ENCODE results near the gene CD4. TPM values are rescaled to one million over a fixed set of nuclear protein-coding genes. Genes with fewer than 3 reads are reported as not detected.
A peak's percentile ranks its signal among the peaks of the same experiment; 100 is the strongest.

The CD4 gene
- total and polyA plus RNA-seq, 2 donors (not counting 3 experiments of a cell fraction or from before 2014, with no cell fraction given): not detected

- Histone ChIP-seq H4K20me1 (replicated peaks; ENCODE audit: control insufficient read depth, extremely low read depth, insufficient read depth, low read length) (no peaks in the 10 kb centered on the region), H3K9me3 (replicated peaks; ENCODE audit: control insufficient read depth, insufficient read depth, low read length) (no peaks in the 10 kb centered on the region), H3K27ac (ENCODE audit: insufficient read depth, low read depth, low read length) (no peak overlapping the region), H3K79me2 (ENCODE audit: control insufficient read depth, insufficient read depth, low read length) (peaks cover 16% of the 10 kb centered on the region), H3K4me2 (ENCODE audit: insufficient read depth, low read length) (no peak overlapping the region), H3K27me3 (ENCODE audit: control insufficient read depth in 2 of 2, insufficient read depth in 2 of 2, low read length in 2 of 2) (no peaks in the 10 kb centered on the region), H2AFZ (ENCODE audit: low read depth, low read length) (no peak overlapping the region), H3K4me1 (ENCODE audit: control insufficient read depth, extremely low read depth, insufficient read depth, low read length) (peaks cover 10% of the 10 kb centered on the region), H3K36me3 (ENCODE audit: control insufficient read depth in 2 of 2, extremely low read depth in 1 of 2, insufficient read depth in 2 of 2, low read length in 2 of 2) (peaks cover 9 to 21% of the 10 kb centered on the region in 2 experiments), H3K4me3 (replicated peaks in 1 of 3; ENCODE audit: insufficient read depth in 1 of 3, low read depth in 1 of 3, low read length in 3 of 3) (no peak overlapping the region), H3K9me1 (replicated peaks; ENCODE audit: control insufficient read depth, extremely low read depth, insufficient read depth, low read length) (no peaks in the 10 kb centered on the region), H3K9ac (replicated peaks; ENCODE audit: extremely low read depth, insufficient read depth, low read length) (no peak overlapping the region)
- dilution Hi-C loops (cut with MboI; ENCODE audit: extremely low pct_ligation_motif_present, low sequenced_read_pairs) (no loop called here), intact Hi-C loops (cut with micrococcal nuclease) (loop anchor here (1.0 kb wide), 8 partner anchors 10 to 118 kb away; partner anchors contain the start of genes CDCA3, COPS7A and ZNF384)
- DNase-seq (ENCODE audit: low read depth, low spot score): no peak
- TF ChIP-seq CTCF (IDR thresholded peaks at IDR 0.05; ENCODE audit: extremely low read depth in 1 of 2, insufficient read depth in 1 of 2, low read depth in 1 of 2, low read length in 2 of 2): peak in 1 of 2 donors; percentile 99
- no peak for TF ChIP-seq POLR2AphosphoS5 (IDR thresholded peaks at IDR 0.05; ENCODE audit: insufficient read depth, low read depth, low read length)
- BruUV-seq (replicated peaks): no TSS peak
- FAIRE-seq: no peak
- ChIA-PET POLR2A (interaction anchor here (0.6 to 3.1 kb wide), 9 partner anchors 10 to 329 kb away, joined by 3 to 43 read pairs (median 5); partner anchors contain the start of genes PTMS, SPSB2, TPI1 and USP5), CTCF (interaction anchor here (0.7 to 6.1 kb wide), 19 partner anchors 9 to 119 kb away, joined by 3 to 234 read pairs (median 14); partner anchors contain the start of genes CD4, CDCA3, COPS7A and GPR162)
Observed at GRCh38 chr12:6753772-6754356, 35.5 kb upstream of the CD4 start.

- H3K9ac ChIP-seq (replicated peaks; ENCODE audit: extremely low read depth, insufficient read depth, low read length): no peak overlapping the region
- no TSS peak for BruUV-seq (replicated peaks)
- POLR2A ChIA-PET: interaction anchor here (0.8 to 3.1 kb wide), 4 partner anchors 9 to 65 kb away, joined by 3 to 43 read pairs (median 8); partner anchors contain the start of genes PTMS and ZNF384
- peaks cover 16% of the 10 kb centered on the region for H3K79me2 ChIP-seq (ENCODE audit: control insufficient read depth, insufficient read depth, low read length)
- no peak for DNase-seq (ENCODE audit: low read depth, low spot score)
- H3K9me3 ChIP-seq (replicated peaks; ENCODE audit: control insufficient read depth, insufficient read depth, low read length): no peaks in the 10 kb centered on the region
- H3K4me1 ChIP-seq (ENCODE audit: control insufficient read depth, extremely low read depth, insufficient read depth, low read length): peaks cover 10% of the 10 kb centered on the region
- no peak for FAIRE-seq
- no peak overlapping the region for H2AFZ ChIP-seq (ENCODE audit: low read depth, low read length)
- H3K36me3 ChIP-seq (ENCODE audit: control insufficient read depth in 2 of 2, extremely low read depth in 1 of 2, insufficient read depth in 2 of 2, low read length in 2 of 2): peaks cover 9 to 15% of the 10 kb centered on the region in 2 experiments
- no peaks in the 10 kb centered on the region for H4K20me1 ChIP-seq (replicated peaks; ENCODE audit: control insufficient read depth, extremely low read depth, insufficient read depth, low read length)
- H3K4me2 ChIP-seq (ENCODE audit: insufficient read depth, low read length): no peak overlapping the region
- intact Hi-C loops (cut with micrococcal nuclease) (no loop called here), dilution Hi-C loops (cut with MboI; ENCODE audit: extremely low pct_ligation_motif_present, low sequenced_read_pairs) (no loop called here)
- H3K27me3 ChIP-seq (ENCODE audit: control insufficient read depth in 2 of 2, insufficient read depth in 2 of 2, low read length in 2 of 2): no peaks in the 10 kb centered on the region
- H3K9me1 ChIP-seq (replicated peaks; ENCODE audit: control insufficient read depth, extremely low read depth, insufficient read depth, low read length): no peaks in the 10 kb centered on the region
- no peak for TF ChIP-seq EZH2 (IDR thresholded peaks at IDR 0.05; ENCODE audit: borderline replicate concordance, low read depth, low read length, severe bottlenecking)
- no peak for TF ChIP-seq POLR2AphosphoS5 (IDR thresholded peaks at IDR 0.05; ENCODE audit: insufficient read depth, low read depth, low read length)
- TF ChIP-seq MYC (IDR thresholded peaks at IDR 0.05; ENCODE audit: low read depth, low read length): no peak
- TF ChIP-seq FOS (IDR thresholded peaks at IDR 0.05; ENCODE audit: borderline replicate concordance, insufficient read depth, low read length): no peak
- TF ChIP-seq POLR2A (IDR thresholded peaks at IDR 0.05; ENCODE audit: low read depth, low read length): no peak
- no peak for TF ChIP-seq CTCF (IDR thresholded peaks at IDR 0.05; ENCODE audit: extremely low read depth in 1 of 2, insufficient read depth in 1 of 2, low read depth in 1 of 2, low read length in 2 of 2)
- TF ChIP-seq JUN (IDR thresholded peaks at IDR 0.05; ENCODE audit: borderline replicate concordance, insufficient read depth, insufficient read length, low read depth): no peak
- no peak for TF ChIP-seq MAX (IDR thresholded peaks at IDR 0.05; ENCODE audit: insufficient read depth, insufficient read length)
- TF ChIP-seq GATA2 (IDR thresholded peaks at IDR 0.05; ENCODE audit: insufficient read depth, insufficient read length, low read depth, low read length): no peak
- no peak overlapping the region for H3K4me3 ChIP-seq (replicated peaks in 1 of 3; ENCODE audit: insufficient read depth in 1 of 3, low read depth in 1 of 3, low read length in 3 of 3)
- no peak overlapping the region for H3K27ac ChIP-seq (ENCODE audit: insufficient read depth, low read depth, low read length)
- CTCF ChIA-PET: interaction anchor here (0.7 to 6.1 kb wide), 13 partner anchors 9 to 118 kb away, joined by 4 to 234 read pairs (median 17); partner anchors contain the start of genes CD4, CDCA3, GPR162 and LAG3
Observed at GRCh38 chr12:6754411-6754810, 34.9 kb upstream of the CD4 start.
